Activated CD8-positive, alpha-beta memory T cell treated with anti-CD3 and anti-CD28 coated beads, Interleukin-2, amount 10 ng/mL, durations not matched to agents 7 days and 5 days (primary cell): Measurements from ENCODE around the gene B3GNT9. TPM values are rescaled to one million over a fixed set of nuclear protein-coding genes. Genes with fewer than 3 reads are reported as not detected.

Experiments used
- ATAC-seq: fragments of 150-1000 bp; cut with Tn5 transposase; one replicate; pipeline ENCODE4 v1.10.0; 2021; ENCODE audit warnings: moderate library complexity
- CTCF ChIA-PET: fragments of 350-600 bp; sonication (Branson Sonifier 250); formaldehyde crosslinking; loops from one replicate; lab custom pipeline; 2021; ENCODE audit warnings: antibody characterized with exemption; lab: Charles Lee
- DNase-seq: peaks from one replicate; pipeline ENCODE4 v3.0.0-alpha.2; 2020
- H3K27ac Mint-ChIP-seq: one replicate; pipeline ENCODE4 v1.8.0; 2021; ENCODE audit warnings: mild to moderate bottlenecking, mixed read lengths
- H3K27me3 Mint-ChIP-seq: one replicate; pipeline ENCODE4 v1.8.0; 2021; ENCODE audit warnings: mixed read lengths
- H3K36me3 Mint-ChIP-seq: one replicate; pipeline ENCODE4 v1.8.0; 2021; ENCODE audit warnings: mild to moderate bottlenecking, mixed read lengths
- H3K4me1 Mint-ChIP-seq: one replicate; pipeline ENCODE4 v1.8.0; 2021; ENCODE audit warnings: mixed read lengths
- H3K4me3 Mint-ChIP-seq: one replicate; pipeline ENCODE4 v1.8.0; 2021; ENCODE audit warnings: mild to moderate bottlenecking, moderate library complexity, mixed read lengths
- H3K9me3 Mint-ChIP-seq: one replicate; pipeline ENCODE4 v1.8.0; 2022; ENCODE audit warnings: low read depth, mixed read lengths
- total RNA-seq, 2 experiments: library from RNA; stranded (reverse); gene quantifications; one replicate each; pipeline ENCODE4 v1.2.3, GENCODE V29; 2021

Gene B3GNT9
- total RNA-seq, 2 experiments from 2014 or later, result 5.6 to 7.9 TPM

GRCh38 chr16:67191411-67191994 lies 40.7 kb upstream of the B3GNT9 start:
- CTCF ChIA-PET, result interaction anchor here (1.0 to 4.0 kb wide), 3 partner anchors 35 to 87 kb away, joined by 3 to 25 read pairs (median 9); partner anchors contain the start of genes FHOD1 and TMEM208
- H3K9me3 Mint-ChIP-seq, result no peaks in the 10 kb centered on the region
- DNase-seq (no peak), ATAC-seq (peak; percentile 4)
- H3K27ac Mint-ChIP-seq, result peak overlapping the region; percentile 89
- peaks cover 1% of the 10 kb centered on the region for H3K27me3 Mint-ChIP-seq
- H3K4me3 Mint-ChIP-seq, result peak overlapping the region; percentile 98
- peaks cover 28% of the 10 kb centered on the region for H3K36me3 Mint-ChIP-seq
- peaks cover 46% of the 10 kb centered on the region for H3K4me1 Mint-ChIP-seq

DNA sequence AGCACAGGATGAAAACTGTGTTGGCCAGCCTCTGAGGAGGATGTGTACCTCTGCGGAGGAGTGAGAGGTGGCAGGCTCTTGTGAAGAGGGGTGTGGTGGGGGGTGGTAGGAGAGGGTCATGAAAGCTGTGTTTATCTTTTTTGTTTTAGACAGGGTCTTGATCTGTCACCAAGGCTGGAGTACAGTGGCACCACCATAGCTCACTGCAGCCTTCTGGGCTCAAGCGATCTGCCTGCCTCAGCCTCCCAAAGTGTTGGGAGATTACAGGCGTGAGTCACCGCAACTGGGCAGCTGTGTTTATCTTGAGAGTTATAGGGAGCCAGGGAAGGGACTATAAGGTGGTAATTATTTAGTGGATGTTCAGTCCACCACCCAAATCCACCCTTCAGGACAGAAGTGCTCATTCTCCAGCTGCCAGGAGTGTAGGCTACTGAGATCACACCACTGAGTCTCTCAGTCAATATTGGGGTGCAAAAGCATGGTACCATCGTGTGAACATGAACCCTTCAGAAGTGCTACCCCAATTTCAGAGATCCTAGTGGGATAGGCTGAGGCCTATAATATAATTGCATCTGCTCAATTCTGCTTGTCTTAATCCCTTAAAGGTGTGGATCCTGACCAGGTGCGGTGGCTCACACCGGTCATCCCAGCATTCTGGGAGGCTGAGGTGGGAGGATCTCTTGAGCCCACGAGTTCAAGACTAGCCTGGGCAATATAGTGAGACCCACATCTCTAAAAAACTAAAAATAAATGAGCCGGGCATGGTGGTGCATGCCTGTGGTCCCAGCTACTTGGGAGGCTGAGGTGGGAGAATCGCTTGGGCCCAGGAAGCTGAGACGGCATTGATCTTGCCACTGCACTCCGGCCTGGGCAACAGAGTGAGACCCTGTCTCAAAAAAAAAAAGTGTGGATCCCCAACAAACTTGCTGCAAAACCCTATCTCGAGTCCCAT lies 39.9 kb upstream of the B3GNT9 start:
- Mint-ChIP-seq H3K9me3 (no peaks in the 10 kb centered on the region), H3K36me3 (peaks cover 21% of the 10 kb centered on the region), H3K27me3 (peaks cover 8% of the 10 kb centered on the region), H3K4me1 (peaks cover 42% of the 10 kb centered on the region), H3K4me3 (no peak overlapping the region), H3K27ac (no peak overlapping the region)
- ATAC-seq, result no peak
- CTCF ChIA-PET, result interaction anchor here (0.6 to 1.0 kb wide), 2 partner anchors 17 to 36 kb away, joined by 3 read pairs; no protein-coding TSS in a partner anchor
- DNase-seq, result no peak

DNA sequence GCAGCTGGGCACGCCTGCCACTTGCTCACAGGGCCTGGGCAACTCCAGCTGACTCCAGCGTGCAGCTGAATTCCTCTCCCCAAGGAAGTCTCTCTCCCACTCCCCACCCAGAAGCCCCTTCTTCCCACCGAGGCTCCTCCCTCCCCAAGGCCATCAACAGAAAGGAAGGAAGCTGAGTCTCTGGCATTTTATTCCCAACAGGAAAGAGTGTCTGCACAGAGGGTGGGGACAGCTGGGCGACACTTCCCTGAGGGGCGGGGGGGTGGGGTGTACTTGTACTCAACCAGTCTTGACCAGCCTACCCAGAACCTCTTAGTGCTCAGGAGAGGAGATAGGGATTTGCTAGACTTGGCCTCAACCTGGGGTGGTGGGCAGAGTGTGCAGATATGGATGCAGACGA lies 39.2 kb upstream of the B3GNT9 start, which contains the start of gene EXOC3L1:
TSS of gene EXOC3L1 (minus strand) at position 96 of the 400 bp plus-strand sequence. CDS start 460 bp downstream, outside the sequence.
- H3K9me3 Mint-ChIP-seq, result no peaks in the 10 kb centered on the region
- ATAC-seq, result no peak

GRCh38 chr16:67188798-67189197 lies 38.0 kb upstream of the B3GNT9 start:
- CTCF ChIA-PET, result interaction anchor here (1.2 to 1.6 kb wide), 2 partner anchors 15 to 57 kb away, joined by 3 to 6 read pairs; no protein-coding TSS in a partner anchor
- Mint-ChIP-seq H3K27ac (no peak overlapping the region), H3K9me3 (no peaks in the 10 kb centered on the region), H3K27me3 (peaks cover 18% of the 10 kb centered on the region), H3K4me1 (peaks cover 36% of the 10 kb centered on the region), H3K4me3 (no peak overlapping the region), H3K36me3 (peaks cover 5% of the 10 kb centered on the region)
- DNase-seq (no peak), ATAC-seq (no peak)

More for the DNA sequence above, 39.2 kb upstream of the B3GNT9 start, which contains the start of gene EXOC3L1:
- CTCF ChIA-PET, result interaction anchor here (0.6 to 1.0 kb wide), 2 partner anchors 17 to 35 kb away, joined by 3 read pairs; no protein-coding TSS in a partner anchor
- no peak within 1 kb of the TSS for H3K4me3 Mint-ChIP-seq
- peaks cover 16% of the 10 kb centered on the region for H3K36me3 Mint-ChIP-seq
- no peak for DNase-seq
- peaks cover 43% of the 10 kb centered on the region for H3K4me1 Mint-ChIP-seq
- no peak within 1 kb of the TSS for H3K27ac Mint-ChIP-seq
- peaks cover 15% of the 10 kb centered on the region for H3K27me3 Mint-ChIP-seq

- Mint-ChIP-seq H3K27ac (no peak overlapping the region), H3K4me1 (peaks cover 31% of the 10 kb centered on the region), H3K4me3 (no peak overlapping the region), H3K9me3 (no peaks in the 10 kb centered on the region), H3K27me3 (peaks cover 18% of the 10 kb centered on the region), H3K36me3 (peaks cover 4% of the 10 kb centered on the region)
- DNase-seq (no peak), ATAC-seq (no peak)
- CTCF ChIA-PET, result interaction anchor here (1.2 to 3.8 kb wide), 3 partner anchors 14 to 58 kb away, joined by 3 to 14 read pairs (median 6); partner anchors contain the start of gene NOL3
Measured at GRCh38 chr16:67188323-67188722, 37.5 kb upstream of the B3GNT9 start.

- no peaks in the 10 kb centered on the region for H3K9me3 Mint-ChIP-seq
- no peaks in the 10 kb centered on the region for H3K36me3 Mint-ChIP-seq
- H3K27me3 Mint-ChIP-seq, result peaks cover 18% of the 10 kb centered on the region
- peaks cover 22% of the 10 kb centered on the region for H3K4me1 Mint-ChIP-seq
- no peak for DNase-seq
- ATAC-seq, result no peak
- CTCF ChIA-PET, result interaction anchor here (1.0 to 3.8 kb wide), 5 partner anchors 13 to 40 kb away, joined by 3 to 14 read pairs (median 6); partner anchors contain the start of genes HSF4, NOL3 and TMEM208
- H3K27ac Mint-ChIP-seq, result no peak overlapping the region
- H3K4me3 Mint-ChIP-seq, result no peak overlapping the region
Measured at GRCh38 chr16:67187175-67187890, 36.5 kb upstream of the B3GNT9 start.

GRCh38 chr16:67186550-67186950 lies 35.8 kb upstream of the B3GNT9 start:
- no peak overlapping the region for H3K27ac Mint-ChIP-seq
- CTCF ChIA-PET, result interaction anchor here (1.0 to 4.4 kb wide), 6 partner anchors 13 to 211 kb away, joined by 3 to 52 read pairs (median 17); partner anchors contain the start of genes NOL3 and TMEM208

GRCh38 chr16:67185651-67186134 lies 34.9 kb upstream of the B3GNT9 start:
- Mint-ChIP-seq H3K4me1 (peaks cover 15% of the 10 kb centered on the region), H3K36me3 (no peaks in the 10 kb centered on the region), H3K4me3 (peak overlapping the region; percentile 68), H3K27ac (no peak overlapping the region), H3K9me3 (no peaks in the 10 kb centered on the region), H3K27me3 (peaks cover 18% of the 10 kb centered on the region)
- CTCF ChIA-PET, result interaction anchor here (0.8 to 5.0 kb wide), 26 partner anchors 9 to 239 kb away, joined by 3 to 72 read pairs (median 6); partner anchors contain the start of genes B3GNT9, CES3, ELMO3 and FBXL8
- no peak for ATAC-seq
- no peak for DNase-seq

More at GRCh38 chr16:67186550-67186950, 35.8 kb upstream of the B3GNT9 start:
- H3K36me3 Mint-ChIP-seq, result no peaks in the 10 kb centered on the region
- peaks cover 18% of the 10 kb centered on the region for H3K27me3 Mint-ChIP-seq
- DNase-seq, result no peak
- H3K9me3 Mint-ChIP-seq, result no peaks in the 10 kb centered on the region
- H3K4me3 Mint-ChIP-seq, result no peak overlapping the region
- no peak for ATAC-seq
- peaks cover 18% of the 10 kb centered on the region for H3K4me1 Mint-ChIP-seq

- Mint-ChIP-seq H3K9me3 (no peaks in the 10 kb centered on the region), H3K27ac (no peak overlapping the region)
Measured at GRCh38 chr16:67184995-67185650, 34.3 kb upstream of the B3GNT9 start.

DNA sequence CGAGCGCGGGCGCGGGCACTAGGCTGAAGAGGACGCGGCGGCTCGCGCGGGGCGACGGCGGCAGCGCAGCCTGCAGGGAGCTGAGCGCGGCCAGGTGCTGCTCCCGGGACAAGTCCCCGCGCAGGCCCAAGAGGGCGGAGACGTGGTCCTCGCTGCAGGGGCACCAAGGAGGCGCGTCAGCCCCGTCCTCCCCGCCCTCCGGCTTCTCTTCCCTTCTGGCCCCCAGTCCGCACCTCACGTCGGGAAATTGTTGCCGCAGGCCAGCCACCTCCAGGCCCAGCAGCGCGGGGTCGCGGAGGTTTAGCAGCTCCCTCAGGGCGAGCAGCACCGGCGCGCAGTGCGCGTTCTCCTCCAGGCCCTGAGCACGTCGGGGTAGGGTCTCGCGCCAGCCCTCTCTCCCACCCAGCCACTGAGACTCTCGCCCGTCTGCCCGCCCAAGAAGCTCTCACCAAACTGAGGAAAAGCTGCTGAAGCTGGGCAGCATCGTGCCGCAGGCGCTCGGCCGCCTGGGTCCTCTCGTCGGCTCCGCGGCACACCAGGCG lies 33.7 kb upstream of the B3GNT9 start:
- no peaks in the 10 kb centered on the region for H3K36me3 Mint-ChIP-seq
- peaks cover 18% of the 10 kb centered on the region for H3K27me3 Mint-ChIP-seq
- no peaks in the 10 kb centered on the region for H3K9me3 Mint-ChIP-seq
- ATAC-seq, result peak; percentile 2
- peaks cover 15% of the 10 kb centered on the region for H3K4me1 Mint-ChIP-seq
- peak overlapping the region; percentile 31 for H3K4me3 Mint-ChIP-seq
- CTCF ChIA-PET, result interaction anchor here (0.6 to 5.0 kb wide), 31 partner anchors 8 to 288 kb away, joined by 3 to 72 read pairs (median 5); partner anchors contain the start of genes B3GNT9, CES3, ELMO3 and FBXL8
- DNase-seq, result no peak
- no peak overlapping the region for H3K27ac Mint-ChIP-seq

More at GRCh38 chr16:67184995-67185650, 34.3 kb upstream of the B3GNT9 start:
- Mint-ChIP-seq H3K4me1 (peaks cover 15% of the 10 kb centered on the region), H3K27me3 (peaks cover 18% of the 10 kb centered on the region), H3K36me3 (no peaks in the 10 kb centered on the region), H3K4me3 (peak overlapping the region; percentile 68)
- CTCF ChIA-PET, result interaction anchor here (0.6 to 5.0 kb wide), 32 partner anchors 8 to 289 kb away, joined by 3 to 72 read pairs (median 5); partner anchors contain the start of genes B3GNT9, CES3, ELMO3 and FBXL8
- ATAC-seq (peak; percentile 28), DNase-seq (peak; percentile 93)

GRCh38 chr16:67183627-67184452 lies 33.0 kb upstream of the B3GNT9 start, which contains the start of gene MATCAP1:
TSS of gene MATCAP1 (minus strand) at chr16:67183963. CDS start at chr16:67180610, 3,353 bp downstream.
- CTCF ChIA-PET, result interaction anchor here (0.6 to 5.0 kb wide), 20 partner anchors 9 to 236 kb away, joined by 3 to 72 read pairs (median 5); partner anchors contain the start of genes CES3, ELMO3, FBXL8 and HSF4
- H3K9me3 Mint-ChIP-seq, result no peaks in the 10 kb centered on the region
- no peaks in the 10 kb centered on the region for H3K36me3 Mint-ChIP-seq
- DNase-seq, result peak; percentile 98
- H3K27ac Mint-ChIP-seq, result no peak within 1 kb of the TSS
- peak; percentile 96 for ATAC-seq
- peaks cover 18% of the 10 kb centered on the region for H3K27me3 Mint-ChIP-seq
- H3K4me3 Mint-ChIP-seq, result peak within 1 kb of the TSS; percentile 31
- peaks cover 16% of the 10 kb centered on the region for H3K4me1 Mint-ChIP-seq
